ENCODE measurements around the gene OR51E2. TPM values are rescaled to one million over a fixed set of nuclear protein-coding genes. Genes with fewer than 3 reads are reported as not detected.

Gene OR51E2
- total RNA-seq, 1 donor: not detected

DNA sequence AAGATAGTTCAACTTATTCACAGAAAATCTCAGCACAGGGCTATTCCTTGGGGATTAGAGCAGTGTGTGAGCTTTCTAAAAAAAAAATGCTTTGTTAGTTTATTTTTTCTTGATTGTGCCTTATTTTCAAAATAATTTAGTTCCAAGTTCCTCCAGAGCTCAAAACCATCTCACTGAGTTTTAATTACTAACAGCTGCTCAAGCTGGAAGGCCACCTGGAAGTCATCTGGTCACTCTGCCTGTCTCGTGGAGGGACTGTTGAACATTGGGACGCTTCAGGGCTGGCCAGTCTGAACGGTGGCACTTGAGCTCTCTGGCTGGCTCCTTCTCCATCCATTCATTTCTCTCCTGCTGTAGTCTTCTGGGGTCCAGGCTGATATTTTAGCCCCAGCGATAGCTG is 49.9 kb downstream of the OR51E2 start:
- H3K4me1 ChIP-seq (ENCODE audit: insufficient read depth, low read length): no peaks in the 10 kb centered on the region
- H3K4me3 ChIP-seq (ENCODE audit: insufficient read depth, low read length): no peak overlapping the region
- DNase-seq (ENCODE audit: insufficient read length, low spot score, missing footprints): no peak
- H3K27ac ChIP-seq (ENCODE audit: low read depth, low read length): no peak overlapping the region
- H3K9me3 ChIP-seq (ENCODE audit: low read depth, low read length): no peaks in the 10 kb centered on the region
- no peaks in the 10 kb centered on the region for H3K36me3 ChIP-seq (ENCODE audit: insufficient read depth, low read length)
- TF ChIP-seq, protein P1, sequence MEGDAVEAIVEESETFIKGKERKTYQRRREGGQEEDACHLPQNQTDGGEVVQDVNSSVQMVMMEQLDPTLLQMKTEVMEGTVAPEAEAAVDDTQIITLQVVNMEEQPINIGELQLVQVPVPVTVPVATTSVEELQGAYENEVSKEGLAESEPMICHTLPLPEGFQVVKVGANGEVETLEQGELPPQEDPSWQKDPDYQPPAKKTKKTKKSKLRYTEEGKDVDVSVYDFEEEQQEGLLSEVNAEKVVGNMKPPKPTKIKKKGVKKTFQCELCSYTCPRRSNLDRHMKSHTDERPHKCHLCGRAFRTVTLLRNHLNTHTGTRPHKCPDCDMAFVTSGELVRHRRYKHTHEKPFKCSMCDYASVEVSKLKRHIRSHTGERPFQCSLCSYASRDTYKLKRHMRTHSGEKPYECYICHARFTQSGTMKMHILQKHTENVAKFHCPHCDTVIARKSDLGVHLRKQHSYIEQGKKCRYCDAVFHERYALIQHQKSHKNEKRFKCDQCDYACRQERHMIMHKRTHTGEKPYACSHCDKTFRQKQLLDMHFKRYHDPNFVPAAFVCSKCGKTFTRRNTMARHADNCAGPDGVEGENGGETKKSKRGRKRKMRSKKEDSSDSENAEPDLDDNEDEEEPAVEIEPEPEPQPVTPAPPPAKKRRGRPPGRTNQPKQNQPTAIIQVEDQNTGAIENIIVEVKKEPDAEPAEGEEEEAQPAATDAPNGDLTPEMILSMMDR (IDR thresholded peaks at IDR 0.05; ENCODE audit: extremely low read depth, low read depth, low read length): no peak
- H3K79me2 ChIP-seq (ENCODE audit: insufficient read depth, low read length): no peaks in the 10 kb centered on the region
- no peaks in the 10 kb centered on the region for H3K27me3 ChIP-seq (ENCODE audit: insufficient read depth, low read length)
- H4K20me1 ChIP-seq (ENCODE audit: insufficient read depth, low read length): no peaks in the 10 kb centered on the region
- no peak overlapping the region for H2AFZ ChIP-seq (ENCODE audit: low read length)
- no peak overlapping the region for H3K4me2 ChIP-seq (ENCODE audit: insufficient read depth, low read length)

DNA sequence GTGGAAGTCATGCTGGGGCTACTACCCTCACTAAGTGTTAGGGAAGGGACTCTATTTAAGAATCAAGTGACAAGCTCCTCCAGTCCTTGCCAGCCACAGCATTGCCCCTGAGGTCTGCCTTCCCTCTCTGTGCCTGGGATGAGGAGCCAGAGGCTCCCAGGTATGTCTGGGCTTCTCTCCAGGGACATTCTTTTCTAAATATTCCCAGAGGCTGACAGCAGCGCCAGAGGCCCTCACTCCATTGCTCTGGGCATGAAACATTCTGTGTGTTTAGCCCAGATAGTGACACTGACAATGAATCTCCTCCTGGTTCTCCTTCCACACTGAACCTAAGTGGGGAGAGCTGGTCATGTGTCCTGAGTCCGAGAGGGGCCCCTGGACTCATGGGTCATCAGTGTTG is 51.7 kb downstream of the OR51E2 start:
- Histone ChIP-seq H3K4me1 (ENCODE audit: insufficient read depth, low read length) (no peaks in the 10 kb centered on the region), H2AFZ (ENCODE audit: low read length) (no peak overlapping the region)
- TF ChIP-seq, protein P1 (IDR thresholded peaks at IDR 0.05; ENCODE audit: extremely low read depth, low read depth, low read length): no peak

DNA sequence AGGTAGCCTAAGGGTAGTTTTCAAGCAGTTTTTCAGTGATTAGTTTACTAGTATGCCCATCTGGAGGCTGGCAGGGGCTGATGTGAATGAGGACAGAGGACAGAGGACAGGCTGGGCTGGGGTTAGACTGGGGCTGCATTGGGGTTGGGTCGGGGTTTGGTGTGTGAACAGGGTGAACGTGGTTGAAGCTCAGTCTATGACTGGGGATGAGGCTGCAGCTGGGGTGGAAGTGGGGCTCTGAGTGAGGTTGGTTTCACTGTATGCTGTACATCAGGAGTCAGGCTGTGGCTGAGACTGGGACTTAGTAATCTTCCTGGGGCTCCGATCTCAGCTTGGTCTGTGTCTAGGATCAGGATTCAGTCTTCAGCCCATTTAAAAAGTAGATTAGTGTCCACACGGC is 53.4 kb downstream of the OR51E2 start:
- Histone ChIP-seq H3K27me3 (ENCODE audit: insufficient read depth, low read length) (no peaks in the 10 kb centered on the region), H2AFZ (ENCODE audit: low read length) (no peak overlapping the region), H3K4me3 (ENCODE audit: insufficient read depth, low read length) (no peak overlapping the region), H3K79me2 (ENCODE audit: insufficient read depth, low read length) (no peaks in the 10 kb centered on the region), H3K36me3 (ENCODE audit: insufficient read depth, low read length) (no peaks in the 10 kb centered on the region), H3K4me2 (ENCODE audit: insufficient read depth, low read length) (no peak overlapping the region), H3K4me1 (ENCODE audit: insufficient read depth, low read length) (no peaks in the 10 kb centered on the region), H3K27ac (ENCODE audit: low read depth, low read length) (no peak overlapping the region), H3K9me3 (ENCODE audit: low read depth, low read length) (no peaks in the 10 kb centered on the region), H4K20me1 (ENCODE audit: insufficient read depth, low read length) (no peaks in the 10 kb centered on the region)
- TF ChIP-seq, protein P1 (IDR thresholded peaks at IDR 0.05; ENCODE audit: extremely low read depth, low read depth, low read length): no peak
- DNase-seq (ENCODE audit: insufficient read length, low spot score, missing footprints): no peak

More for the DNA sequence above, 51.7 kb downstream of the OR51E2 start:
- H4K20me1 ChIP-seq (ENCODE audit: insufficient read depth, low read length): no peaks in the 10 kb centered on the region
- no peak overlapping the region for H3K4me3 ChIP-seq (ENCODE audit: insufficient read depth, low read length)
- H3K9me3 ChIP-seq (ENCODE audit: low read depth, low read length): no peaks in the 10 kb centered on the region
- no peaks in the 10 kb centered on the region for H3K36me3 ChIP-seq (ENCODE audit: insufficient read depth, low read length)
- DNase-seq (ENCODE audit: insufficient read length, low spot score, missing footprints): no peak
- H3K4me2 ChIP-seq (ENCODE audit: insufficient read depth, low read length): no peak overlapping the region
- H3K27ac ChIP-seq (ENCODE audit: low read depth, low read length): no peak overlapping the region
- H3K79me2 ChIP-seq (ENCODE audit: insufficient read depth, low read length): no peaks in the 10 kb centered on the region
- no peaks in the 10 kb centered on the region for H3K27me3 ChIP-seq (ENCODE audit: insufficient read depth, low read length)

DNA sequence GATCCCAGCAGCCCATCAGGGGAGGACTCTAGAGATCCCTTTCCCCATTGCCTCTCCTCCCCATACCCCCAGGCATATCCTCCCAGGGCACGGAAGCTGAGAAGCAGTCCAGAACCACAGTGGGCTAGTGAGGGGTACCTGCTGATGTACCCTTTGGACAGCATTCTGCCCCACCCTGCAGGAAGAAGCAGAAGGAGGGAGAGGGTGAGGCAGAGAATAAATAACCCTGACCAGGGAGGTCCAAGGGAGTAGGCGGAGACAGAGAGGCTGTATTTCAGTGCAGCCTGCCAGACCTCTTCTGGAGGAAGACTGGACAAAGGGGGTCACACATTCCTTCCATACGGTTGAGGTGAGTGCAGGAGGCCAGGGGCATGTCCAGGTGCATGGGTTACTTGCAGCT is 54.0 kb downstream of the OR51E2 start, which contains the start of gene OR51E1:
Gene OR51E1 (plus strand): TSS at position 301 of the 400 bp plus-strand sequence. CDS start 8,545 bp downstream, outside the sequence.
- no peak for DNase-seq (ENCODE audit: insufficient read length, low spot score, missing footprints)
- H3K36me3 ChIP-seq (ENCODE audit: insufficient read depth, low read length): no peaks in the 10 kb centered on the region
- no peaks in the 10 kb centered on the region for H3K79me2 ChIP-seq (ENCODE audit: insufficient read depth, low read length)
- H3K4me1 ChIP-seq (ENCODE audit: insufficient read depth, low read length): no peaks in the 10 kb centered on the region
- H3K9me3 ChIP-seq (ENCODE audit: low read depth, low read length): no peaks in the 10 kb centered on the region
- no peak within 1 kb of the TSS for H2AFZ ChIP-seq (ENCODE audit: low read length)
- no peak within 1 kb of the TSS for H3K4me3 ChIP-seq (ENCODE audit: insufficient read depth, low read length)
- H3K27me3 ChIP-seq (ENCODE audit: insufficient read depth, low read length): no peaks in the 10 kb centered on the region
- H4K20me1 ChIP-seq (ENCODE audit: insufficient read depth, low read length): no peaks in the 10 kb centered on the region
- TF ChIP-seq, protein P1 (IDR thresholded peaks at IDR 0.05; ENCODE audit: extremely low read depth, low read depth, low read length): no peak
- no peak within 1 kb of the TSS for H3K27ac ChIP-seq (ENCODE audit: low read depth, low read length)
- no peak within 1 kb of the TSS for H3K4me2 ChIP-seq (ENCODE audit: insufficient read depth, low read length)

Data from osteoblast (primary cell).